GM18868 (cell line): ENCODE data around the gene THAP3.
"Not testable (repeated sequence)": the region's sequence is repeated elsewhere in the genome, so short reads cannot be mapped to it uniquely, and the experiment has no call there.

ENCODE experiments used
- ATAC-seq: cut with Tn5 transposase; IDR thresholded peaks from one replicate; pipeline ENCODE4 v1.9.1; 2021; ENCODE audit warnings: mild to moderate bottlenecking, moderate library complexity; ENCODE audit not compliant: unreplicated experiment

The THAP3 gene

GRCh38 chr1:6632588-6633514, 8.2 kb downstream of the THAP3 start:
- no peak for ATAC-seq

DNA sequence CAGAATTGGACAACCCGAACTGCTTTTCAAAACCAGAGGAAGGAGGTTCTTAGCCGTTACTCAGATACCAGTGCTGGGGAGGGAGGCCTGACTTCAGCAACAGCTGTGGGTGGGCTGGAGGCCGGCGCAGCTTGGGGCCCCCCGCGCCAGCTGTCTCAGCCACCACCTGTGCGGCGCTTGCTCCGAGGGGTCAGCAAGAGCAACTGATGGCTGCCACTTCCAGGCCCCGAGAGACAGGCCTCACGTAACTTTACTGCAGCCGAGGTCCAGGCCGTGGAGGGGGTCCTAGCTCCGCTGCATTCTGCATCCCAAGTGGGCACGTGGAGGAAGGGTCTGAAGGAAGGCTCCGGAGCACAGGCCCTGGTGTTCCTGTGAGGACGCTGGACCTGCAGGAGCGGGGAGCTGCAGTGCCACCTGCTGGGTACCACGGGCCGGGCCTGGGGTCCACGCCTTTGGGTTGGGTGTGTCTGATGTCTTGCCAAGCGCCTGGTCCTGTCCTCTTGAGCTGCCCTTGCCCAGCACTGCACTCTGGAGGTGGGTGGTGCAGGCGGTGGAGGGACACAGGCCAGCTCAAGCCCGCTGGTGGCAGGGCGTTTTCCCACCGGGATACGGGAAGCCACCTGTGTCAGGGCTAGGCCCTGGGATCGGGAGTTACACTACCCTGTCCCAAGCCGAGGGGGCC, 9.8 kb downstream of the THAP3 start:
- no peak for ATAC-seq

DNA sequence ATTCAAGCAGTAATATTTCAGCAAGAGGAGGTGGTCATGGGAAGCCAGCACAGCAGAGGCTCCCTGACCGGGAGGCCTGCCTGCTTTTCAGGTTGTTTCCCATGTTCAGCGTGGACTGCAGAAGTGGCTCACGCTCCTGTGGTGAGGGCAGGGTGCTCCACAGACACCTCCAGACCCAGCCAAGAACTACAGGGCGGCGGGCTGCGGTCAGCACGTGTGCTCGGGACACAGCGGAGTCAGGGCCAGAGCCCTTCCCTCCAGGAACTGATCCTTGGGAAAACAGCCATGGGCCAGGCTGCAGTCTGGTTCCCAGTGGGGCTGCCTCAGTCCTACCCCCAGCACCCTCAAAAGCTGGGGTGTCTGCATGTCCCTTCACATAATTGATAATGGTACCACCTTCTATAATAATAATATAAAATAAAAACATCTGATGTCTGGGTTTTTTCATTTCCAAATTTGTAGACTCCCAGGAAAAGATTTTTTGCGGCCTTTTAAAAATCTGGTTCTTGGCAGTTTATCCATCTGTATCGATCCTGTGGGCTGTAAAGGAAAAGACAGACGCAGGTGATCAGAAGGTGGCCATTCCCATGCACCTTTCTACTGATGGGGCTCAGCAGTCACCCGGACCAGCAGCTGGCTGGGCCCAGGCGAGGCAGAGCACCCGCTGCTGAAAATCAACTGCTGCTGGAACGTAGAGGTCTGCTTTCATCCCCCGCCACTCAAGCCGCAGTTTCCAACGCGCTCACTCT, 10.7 kb downstream of the THAP3 start:
- no peak for ATAC-seq

- ATAC-seq, result no peak
Measured at GRCh38 chr1:6635910-6636760, 11.5 kb downstream of the THAP3 start.

DNA sequence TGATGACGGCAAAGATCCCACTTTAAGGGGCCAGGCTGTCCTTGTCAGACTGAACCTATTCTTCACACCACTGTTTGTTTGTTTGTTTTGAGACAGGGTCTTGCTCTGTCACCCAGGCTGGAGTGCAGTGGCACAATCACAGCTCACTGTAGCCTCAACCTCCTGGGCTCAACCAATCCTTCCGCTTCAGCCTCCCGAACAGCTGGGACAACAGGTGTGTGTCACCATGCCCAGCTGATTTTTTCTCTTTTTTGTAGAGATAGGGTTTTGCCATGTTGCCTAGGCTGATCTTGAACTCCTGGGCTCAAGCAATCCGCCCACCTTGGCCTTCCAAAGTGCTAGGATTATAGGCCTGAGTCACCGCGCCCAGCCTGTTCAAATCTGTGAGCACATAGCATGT, 12.1 kb downstream of the THAP3 start:
- ATAC-seq, result not testable (repeated sequence)

- ATAC-seq, result no peak
Measured at GRCh38 chr1:6637770-6638169, 13.1 kb downstream of the THAP3 start.

- ATAC-seq, result no peak
Measured at GRCh38 chr1:6638226-6638625, 13.6 kb downstream of the THAP3 start.

DNA sequence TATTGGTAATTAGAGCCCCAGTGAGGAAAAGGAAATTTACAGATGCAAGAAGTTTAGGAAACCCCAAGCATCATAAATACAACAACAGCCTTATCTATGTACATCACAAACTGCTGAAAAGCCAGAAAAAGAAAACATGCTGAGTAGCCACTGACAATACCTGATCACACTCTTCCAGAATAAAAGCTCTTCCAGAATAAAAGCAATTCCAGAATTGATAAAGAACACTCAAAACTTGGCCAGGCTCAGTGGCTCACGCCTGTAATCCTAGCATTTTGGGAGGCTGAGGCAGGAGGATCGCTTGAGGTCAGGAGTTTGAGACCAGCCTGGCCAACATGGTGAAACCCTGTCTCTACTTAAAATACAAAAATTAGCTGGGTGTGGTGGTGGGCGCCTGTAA, 16.2 kb downstream of the THAP3 start:
- not testable (repeated sequence) for ATAC-seq

GRCh38 chr1:6645018-6645417, 20.4 kb downstream of the THAP3 start:
- ATAC-seq, result no peak

DNA sequence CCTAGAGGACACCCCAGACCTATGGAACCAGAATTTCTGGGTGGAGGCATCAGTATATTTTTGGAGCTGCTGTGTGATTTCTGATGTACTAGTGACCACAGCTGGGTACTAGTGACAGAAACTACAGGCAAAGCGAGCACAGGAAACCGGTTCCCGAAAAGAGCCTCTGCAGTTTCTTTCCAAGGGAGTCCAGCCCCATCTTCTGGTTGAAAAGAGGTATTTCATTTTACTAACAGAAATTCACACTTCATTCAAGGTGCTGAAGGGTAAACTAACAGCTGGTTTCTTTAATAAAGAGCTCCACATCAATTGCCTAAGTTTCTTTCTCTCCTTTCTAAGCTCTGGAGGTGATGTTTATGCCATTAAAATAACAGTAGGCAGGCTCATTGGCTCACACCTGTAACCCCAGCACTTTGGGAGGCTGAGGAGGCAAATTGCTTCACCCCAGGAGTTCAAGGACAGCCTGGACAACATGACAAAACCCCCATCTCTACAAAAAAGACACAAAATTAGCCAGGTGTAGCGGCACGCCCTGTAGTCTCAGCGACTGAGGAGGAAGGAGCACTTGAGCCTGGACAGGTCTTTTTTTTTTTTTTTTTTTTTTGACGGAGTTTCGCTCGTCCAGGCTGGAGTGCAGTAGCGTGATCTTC, 22.0 kb downstream of the THAP3 start:
- no peak for ATAC-seq

DNA sequence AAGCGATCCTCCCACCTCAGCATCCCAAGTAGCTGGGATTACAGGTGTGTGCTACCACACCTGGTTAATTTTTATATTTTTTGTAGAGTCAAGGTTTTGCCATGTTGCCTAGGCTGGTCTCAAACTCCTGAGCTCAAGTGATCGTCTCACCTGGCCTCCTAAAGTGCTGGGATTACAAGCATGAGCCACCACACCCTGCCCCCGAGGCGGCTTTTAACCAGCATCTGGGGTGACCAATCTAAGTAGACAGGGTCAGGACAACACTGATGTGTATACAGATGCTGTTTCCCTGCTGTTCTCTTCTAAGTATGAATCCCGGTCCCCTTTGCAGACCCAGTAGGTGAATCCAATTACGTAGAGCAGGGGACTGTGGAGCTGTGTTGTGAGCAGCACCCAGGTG, 23.9 kb downstream of the THAP3 start:
- no peak for ATAC-seq

DNA sequence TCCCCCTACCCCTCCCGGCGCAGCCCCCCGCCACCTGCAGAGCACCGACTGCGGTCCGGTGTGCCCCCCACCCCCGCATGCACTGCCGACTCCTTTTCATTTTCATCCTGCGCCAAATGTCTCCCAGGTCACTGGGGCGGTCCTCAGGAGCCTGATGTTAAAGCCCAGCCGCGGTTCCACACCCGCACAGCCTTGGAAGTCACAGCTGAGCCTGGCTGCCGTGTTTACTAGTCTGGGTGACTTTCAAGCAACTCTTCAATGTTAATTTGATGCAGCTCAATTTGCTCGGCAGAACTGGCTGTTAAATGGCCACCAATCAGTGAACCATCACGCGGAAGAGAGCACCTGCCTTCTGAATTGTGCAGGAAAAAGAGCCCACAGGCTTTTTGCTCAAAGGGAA, 27.2 kb downstream of the THAP3 start:
- no peak for ATAC-seq

DNA sequence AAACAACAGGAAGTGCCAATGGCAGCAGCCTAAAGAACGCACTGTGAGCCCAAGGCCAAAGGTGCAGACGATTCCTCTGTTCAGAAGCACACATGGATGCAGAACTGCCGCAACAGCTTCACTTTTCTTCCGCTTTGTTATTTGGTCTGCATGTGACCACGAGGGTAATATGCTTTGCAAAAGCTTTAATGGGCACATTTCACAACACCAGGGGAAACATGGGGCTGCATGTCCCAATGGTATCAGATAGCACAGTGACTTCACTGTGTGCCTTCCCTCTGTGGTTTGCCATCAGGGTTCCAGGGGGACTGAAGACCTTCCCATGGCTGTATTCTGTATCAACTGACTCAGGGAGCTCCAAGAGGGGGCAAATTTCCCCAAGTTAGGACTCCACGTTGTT, 28.3 kb downstream of the THAP3 start:
- no peak for ATAC-seq

- ATAC-seq, result no peak
Measured at GRCh38 chr1:6653436-6654290, 29.0 kb downstream of the THAP3 start.

- no peak for ATAC-seq
Measured at GRCh38 chr1:6657138-6657537, 32.5 kb downstream of the THAP3 start.

- ATAC-seq, result no peak
Measured at GRCh38 chr1:6658359-6659060, 33.8 kb downstream of the THAP3 start.

DNA sequence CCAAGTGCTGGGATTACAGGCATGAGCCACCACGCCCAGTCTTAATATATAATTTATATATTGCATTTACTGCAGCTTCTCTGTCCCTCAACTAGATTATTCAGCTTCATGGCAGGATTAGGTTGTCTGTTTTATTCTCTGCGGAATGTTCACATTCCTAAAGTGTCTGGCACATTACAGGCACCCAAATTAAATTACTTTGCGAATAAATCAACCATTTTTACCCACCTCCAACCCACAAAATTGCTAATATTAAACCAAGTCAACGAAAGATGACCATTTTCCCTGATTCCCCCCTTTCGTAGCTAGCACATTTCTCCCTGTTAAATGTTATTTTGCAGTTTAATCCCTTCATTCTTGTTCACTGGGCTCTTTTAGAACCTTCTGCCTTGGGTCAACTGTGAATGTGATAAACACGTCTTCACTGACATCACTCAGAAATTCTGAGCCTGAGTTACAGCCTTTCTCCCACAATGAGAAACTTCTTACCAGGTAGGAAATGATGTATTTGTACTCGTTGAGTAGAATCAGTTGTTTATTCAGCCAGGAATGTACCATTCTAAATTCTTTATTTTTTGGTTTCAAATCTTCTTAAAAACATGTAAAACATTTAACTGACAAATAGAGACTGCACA, 35.9 kb downstream of the THAP3 start:
- ATAC-seq, result no peak

GRCh38 chr1:6662468-6662867, 37.8 kb downstream of the THAP3 start:
- not testable (repeated sequence) for ATAC-seq
